ENCODE results near the gene CSF2RB. TPM values are rescaled to one million over a fixed set of nuclear protein-coding genes. Genes with fewer than 3 reads are reported as not detected.

The CSF2RB gene
- total RNA-seq, 4 donors from 2014 or later = 3.9 to 13.6 (median 4.7) TPM

DNA sequence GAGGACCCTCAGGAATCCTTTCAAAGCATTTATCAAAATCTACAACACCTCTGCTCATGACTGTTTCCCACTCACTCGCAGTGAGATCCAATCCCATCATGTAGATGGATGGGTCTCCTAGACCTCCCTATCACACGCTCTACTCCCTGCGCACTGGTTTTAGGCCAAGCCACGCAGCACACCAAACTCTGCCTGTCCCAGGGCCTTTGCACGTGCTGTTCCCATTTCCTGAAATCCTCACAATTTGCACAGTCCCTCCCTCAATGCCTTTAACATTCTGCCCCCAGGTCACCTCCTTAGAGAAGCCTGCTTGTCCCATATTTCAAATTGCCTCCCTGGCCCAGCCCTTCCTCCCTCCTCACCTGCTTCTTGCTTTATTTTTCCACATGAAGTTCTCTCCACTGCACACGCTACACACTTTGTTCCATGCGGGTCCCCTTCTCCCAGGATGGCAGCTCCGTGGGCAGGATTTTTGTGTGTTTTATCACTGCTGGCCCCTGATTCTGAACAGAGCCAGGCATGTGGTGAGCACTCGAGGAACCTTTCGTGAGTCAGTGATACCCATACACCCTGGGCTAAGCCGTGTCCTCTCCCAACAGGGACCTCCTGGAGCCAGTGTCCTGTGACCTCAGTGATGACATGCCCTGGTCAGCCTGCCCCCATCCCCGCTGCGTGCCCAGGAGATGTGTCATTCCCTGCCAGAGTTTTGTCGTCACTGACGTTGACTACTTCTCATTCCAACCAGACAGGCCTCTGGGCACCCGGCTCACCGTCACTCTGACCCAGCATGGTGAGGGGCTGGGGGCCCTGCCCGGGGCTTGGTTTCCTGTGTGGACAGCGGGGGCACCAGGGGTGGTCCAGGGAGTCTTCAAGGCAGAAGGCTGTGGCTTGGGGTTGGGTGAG is 12.2 kb downstream of the CSF2RB start:
- no peak for DNase-seq (ENCODE audit: low spot score in 2 of 2)
- H3K9me3 ChIP-seq = no peaks in the 10 kb centered on the region
- no peak overlapping the region for H3K27ac ChIP-seq
- peaks cover 49% of the 10 kb centered on the region for H3K27me3 ChIP-seq
- TF ChIP-seq POLR2AphosphoS5 (IDR thresholded peaks at IDR 0.05) (no peak), EP300 (IDR thresholded peaks at IDR 0.05) (no peak), POLR2A (IDR thresholded peaks at IDR 0.05) (no peak)
- TF ChIP-seq, protein P1, sequence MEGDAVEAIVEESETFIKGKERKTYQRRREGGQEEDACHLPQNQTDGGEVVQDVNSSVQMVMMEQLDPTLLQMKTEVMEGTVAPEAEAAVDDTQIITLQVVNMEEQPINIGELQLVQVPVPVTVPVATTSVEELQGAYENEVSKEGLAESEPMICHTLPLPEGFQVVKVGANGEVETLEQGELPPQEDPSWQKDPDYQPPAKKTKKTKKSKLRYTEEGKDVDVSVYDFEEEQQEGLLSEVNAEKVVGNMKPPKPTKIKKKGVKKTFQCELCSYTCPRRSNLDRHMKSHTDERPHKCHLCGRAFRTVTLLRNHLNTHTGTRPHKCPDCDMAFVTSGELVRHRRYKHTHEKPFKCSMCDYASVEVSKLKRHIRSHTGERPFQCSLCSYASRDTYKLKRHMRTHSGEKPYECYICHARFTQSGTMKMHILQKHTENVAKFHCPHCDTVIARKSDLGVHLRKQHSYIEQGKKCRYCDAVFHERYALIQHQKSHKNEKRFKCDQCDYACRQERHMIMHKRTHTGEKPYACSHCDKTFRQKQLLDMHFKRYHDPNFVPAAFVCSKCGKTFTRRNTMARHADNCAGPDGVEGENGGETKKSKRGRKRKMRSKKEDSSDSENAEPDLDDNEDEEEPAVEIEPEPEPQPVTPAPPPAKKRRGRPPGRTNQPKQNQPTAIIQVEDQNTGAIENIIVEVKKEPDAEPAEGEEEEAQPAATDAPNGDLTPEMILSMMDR (IDR thresholded peaks at IDR 0.05) = no peak
- peaks cover 12% of the 10 kb centered on the region for H3K4me1 ChIP-seq
- H3K4me3 ChIP-seq = no peak overlapping the region
- H3K36me3 ChIP-seq = no peaks in the 10 kb centered on the region
- WGBS = 74% methylated on average over 19 of the region's 19 CpGs

DNA sequence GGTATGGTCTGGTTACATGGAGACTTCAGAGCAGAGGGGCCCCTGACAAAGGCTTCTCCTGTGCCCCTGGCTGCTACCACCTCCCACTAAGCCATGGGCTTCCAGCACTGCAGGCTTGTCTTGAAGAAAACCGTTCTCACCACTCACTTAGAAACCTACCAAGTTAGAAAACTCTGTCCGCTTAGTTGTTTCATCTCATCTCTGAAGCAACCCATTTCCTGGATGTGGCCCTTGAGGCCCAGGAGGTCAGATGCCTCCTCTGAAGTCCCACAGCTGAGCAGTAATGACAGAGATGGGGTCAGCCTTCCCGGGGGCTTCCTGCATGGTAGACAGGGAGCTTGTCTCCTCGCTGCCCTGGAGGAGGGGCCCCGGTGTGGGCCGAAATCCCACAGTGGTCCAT is 12.9 kb downstream of the CSF2RB start:
- peaks cover 12% of the 10 kb centered on the region for H3K4me1 ChIP-seq
- no peaks in the 10 kb centered on the region for H3K9me3 ChIP-seq
- H3K27me3 ChIP-seq = peaks cover 49% of the 10 kb centered on the region
- H3K4me3 ChIP-seq = no peak overlapping the region
- WGBS = 85% methylated on average over 6 of the region's 6 CpGs
- H3K27ac ChIP-seq = no peak overlapping the region
- no peak for TF ChIP-seq POLR2AphosphoS5 (IDR thresholded peaks at IDR 0.05)
- TF ChIP-seq POLR2A (IDR thresholded peaks at IDR 0.05) = no peak
- TF ChIP-seq EP300 (IDR thresholded peaks at IDR 0.05) = no peak
- TF ChIP-seq, protein P1 (IDR thresholded peaks at IDR 0.05) = no peak
- H3K36me3 ChIP-seq = no peaks in the 10 kb centered on the region
- no peak for DNase-seq (ENCODE audit: low spot score in 2 of 2)

DNA sequence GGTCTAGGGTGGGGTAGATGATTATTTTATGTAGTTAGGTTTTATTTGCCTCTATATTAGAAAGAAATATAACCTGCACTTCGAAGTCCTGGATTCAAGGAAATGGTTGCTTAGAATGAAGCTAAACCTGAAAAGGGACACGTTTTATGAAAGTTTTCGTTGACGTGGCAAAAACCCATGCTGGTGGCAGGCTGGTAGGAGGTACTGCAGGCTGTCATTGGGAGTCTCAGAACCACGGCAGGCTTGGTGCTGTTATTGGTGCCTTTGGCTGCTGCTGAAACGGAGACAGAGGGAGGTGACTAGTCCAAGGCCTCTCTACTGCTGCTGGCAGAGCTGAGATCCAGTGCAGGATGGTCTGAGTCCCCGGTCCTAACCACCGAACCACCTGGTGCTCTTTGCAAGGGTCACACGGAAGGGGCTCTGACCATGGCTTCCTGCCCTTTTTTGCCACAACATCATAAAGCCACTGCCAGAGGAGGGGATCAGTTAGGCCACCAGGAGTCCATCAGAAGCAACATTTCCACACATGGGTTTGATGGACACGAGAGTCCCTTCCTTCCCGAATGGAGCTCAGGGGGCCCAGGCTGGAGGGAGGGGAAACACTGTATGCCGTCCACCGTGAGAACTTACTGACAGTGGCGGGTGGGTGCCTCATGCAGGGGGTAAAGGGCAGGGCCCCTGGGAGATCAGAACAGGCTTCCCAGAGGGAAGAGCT is 13.4 kb downstream of the CSF2RB start:
- no peak overlapping the region for H3K27ac ChIP-seq
- no peak for DNase-seq (ENCODE audit: low spot score in 2 of 2)
- TF ChIP-seq, protein P1 (IDR thresholded peaks at IDR 0.05) = no peak
- TF ChIP-seq POLR2A (IDR thresholded peaks at IDR 0.05) = no peak
- TF ChIP-seq EP300 (IDR thresholded peaks at IDR 0.05) = no peak
- no peak for TF ChIP-seq POLR2AphosphoS5 (IDR thresholded peaks at IDR 0.05)
- H3K36me3 ChIP-seq = no peaks in the 10 kb centered on the region
- WGBS = 80% methylated on average over 14 of the region's 14 CpGs
- H3K9me3 ChIP-seq = no peaks in the 10 kb centered on the region
- peaks cover 9% of the 10 kb centered on the region for H3K4me1 ChIP-seq
- peaks cover 49% of the 10 kb centered on the region for H3K27me3 ChIP-seq
- H3K4me3 ChIP-seq = no peak overlapping the region

DNA sequence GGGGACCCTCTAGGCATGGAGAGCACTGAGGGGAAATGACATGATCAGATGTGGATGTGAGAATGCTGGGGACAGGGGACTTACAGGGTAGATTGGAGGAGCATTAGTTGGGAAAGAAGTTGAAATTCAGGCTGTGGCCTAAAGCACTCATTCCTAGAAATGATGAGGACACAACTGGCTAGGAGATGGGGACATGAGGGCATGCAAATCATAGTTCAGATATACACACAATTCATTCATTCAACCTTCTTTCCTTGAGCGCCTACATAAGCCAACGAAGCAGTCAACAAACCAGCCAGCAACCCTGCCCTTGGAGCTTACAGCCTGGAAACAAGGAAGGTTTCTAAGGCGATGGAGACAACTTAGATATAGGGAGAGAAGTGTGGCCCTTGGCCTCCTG is 14.2 kb downstream of the CSF2RB start:
- no peak overlapping the region for H3K27ac ChIP-seq
- peaks cover 2% of the 10 kb centered on the region for H3K4me1 ChIP-seq
- H3K9me3 ChIP-seq = no peaks in the 10 kb centered on the region
- WGBS = 61% methylated on average over 3 of the region's 3 CpGs
- H3K4me3 ChIP-seq = no peak overlapping the region
- peaks cover 47% of the 10 kb centered on the region for H3K27me3 ChIP-seq
- TF ChIP-seq EP300 (IDR thresholded peaks at IDR 0.05) (no peak), POLR2A (IDR thresholded peaks at IDR 0.05) (no peak), POLR2AphosphoS5 (IDR thresholded peaks at IDR 0.05) (no peak)
- TF ChIP-seq, protein P1 (IDR thresholded peaks at IDR 0.05) = no peak
- peaks cover 2% of the 10 kb centered on the region for H3K36me3 ChIP-seq
- no peak for DNase-seq (ENCODE audit: low spot score in 2 of 2)

DNA sequence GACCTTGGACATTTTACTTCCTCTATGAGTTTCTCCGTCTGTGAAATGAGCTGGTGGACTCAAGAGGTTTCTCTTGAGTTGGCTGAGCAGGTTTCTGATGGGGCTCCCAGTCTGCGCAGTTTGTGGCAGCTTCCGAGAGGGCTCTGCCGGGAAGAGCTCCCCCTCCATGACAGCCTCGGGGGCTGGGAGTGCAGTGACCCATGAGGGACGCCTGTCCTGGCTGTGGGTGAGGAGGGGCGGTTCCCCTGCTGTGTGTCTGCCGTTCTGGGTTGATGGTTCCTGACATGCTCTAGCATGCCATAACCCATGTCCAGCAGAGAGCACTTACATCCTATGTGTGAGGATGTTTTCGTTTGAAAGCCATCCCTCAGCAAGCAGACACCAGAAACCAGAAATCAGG is 14.8 kb downstream of the CSF2RB start:
- Histone ChIP-seq H3K27ac (no peak overlapping the region), H3K9me3 (no peaks in the 10 kb centered on the region), H3K27me3 (peaks cover 42% of the 10 kb centered on the region), H3K36me3 (peaks cover 3% of the 10 kb centered on the region), H3K4me3 (no peak overlapping the region), H3K4me1 (no peaks in the 10 kb centered on the region)
- 61% methylated on average over 7 of the region's 9 CpGs for WGBS
- TF ChIP-seq POLR2AphosphoS5 (IDR thresholded peaks at IDR 0.05) (no peak), POLR2A (IDR thresholded peaks at IDR 0.05) (no peak), EP300 (IDR thresholded peaks at IDR 0.05) (no peak)
- DNase-seq (ENCODE audit: low spot score in 2 of 2) = no peak

All from suprapubic skin (tissue), 4 donors.